A673 (cell line): ENCODE results near the gene GGT1. TPM values are rescaled to one million over a fixed set of nuclear protein-coding genes. Genes with fewer than 3 reads are reported as not detected.
A peak's percentile ranks its signal among the peaks of the same experiment; 100 is the strongest.

Source experiments
- BruUV-seq: library from RNA; stranded (reverse); fragments of 400-500 nt; replicated peaks from 2 replicates; lab custom pipeline; 2021; lab: Mats Ljungman, UMichigan
- CTCF ChIA-PET: fragments of 300-600 bp; sonication (Branson Sonifier 250); formaldehyde crosslinking; loops from one replicate; lab custom pipeline; 2022; ENCODE audit warnings: antibody characterized with exemption; lab: Charles Lee
- POLR2A ChIA-PET: fragments of 300-600 bp; sonication (Branson Sonifier 250); formaldehyde crosslinking; loops from one replicate; lab custom pipeline; 2022; ENCODE audit warnings: antibody characterized with exemption; ENCODE audit not compliant: low non-redundant PET; lab: Charles Lee
- DNase-seq: peaks from one replicate; pipeline ENCODE4 v3.0.0-alpha.2; 2015; ENCODE audit warnings: low spot score
- H3K27ac ChIP-seq: fragments of 200-600 bp; sonication (generic); 2 replicates; pipeline ENCODE4 v1.5.1; 2016; ENCODE audit warnings: mixed run types, low read depth, mild to moderate bottlenecking, mixed read lengths, antibody characterized with exemption, low read length; ENCODE audit not compliant: poor library complexity, severe bottlenecking
- H3K27me3 ChIP-seq: fragments of 200-600 bp; sonication (generic); replicated peaks from 2 replicates; pipeline ENCODE4 v1.6.1; 2017; ENCODE audit warnings: mixed run types, low read depth, mild to moderate bottlenecking, mixed read lengths, antibody characterized with exemption, low read length; ENCODE audit not compliant: insufficient read depth, poor library complexity
- H3K36me3 ChIP-seq: fragments of 200-600 bp; sonication (generic); 2 replicates; pipeline ENCODE4 v1.6.1; 2016; ENCODE audit warnings: mixed run types, mild to moderate bottlenecking, mixed read lengths, antibody characterized with exemption, low read length; ENCODE audit not compliant: insufficient read depth, poor library complexity, severe bottlenecking
- H3K4me1 ChIP-seq: fragments of 200-600 bp; sonication (generic); 2 replicates; pipeline ENCODE4 v1.6.1; 2017; ENCODE audit warnings: mixed run types, mild to moderate bottlenecking, mixed read lengths, antibody characterized with exemption, low read length; ENCODE audit not compliant: insufficient read depth, poor library complexity, severe bottlenecking
- H3K4me3 ChIP-seq: fragments of 200-600 bp; sonication (generic); 2 replicates; pipeline ENCODE4 v1.5.1; 2016; ENCODE audit warnings: low read depth, mixed run types, mild to moderate bottlenecking, mixed read lengths, low read length; ENCODE audit not compliant: poor library complexity, severe bottlenecking
- H3K9me3 ChIP-seq: fragments of 200-600 bp; sonication (generic); 2 replicates; pipeline ENCODE4 v1.6.1; 2016; ENCODE audit warnings: mixed run types, low read depth, mild to moderate bottlenecking, mixed read lengths, antibody characterized with exemption, low read length; ENCODE audit not compliant: poor library complexity, severe bottlenecking
- EZH2 ChIP-seq: fragments of 200-600 bp; sonication (generic); IDR thresholded peaks from 2 replicates; pipeline ENCODE4 v1.6.1; 2017; ENCODE audit warnings: borderline replicate concordance, low read depth, mild to moderate bottlenecking, mixed read lengths, antibody characterized with exemption, low read length; ENCODE audit not compliant: poor library complexity, severe bottlenecking
- intact Hi-C: fragments of 100-400 bp; cut with micrococcal nuclease; formaldehyde crosslinking; loops from one replicate; pipeline ENCODE4 v1.10.0; 2022; ENCODE audit not compliant: unreplicated experiment
- total RNA-seq: library from RNA; stranded (reverse); gene quantifications from 2 replicates; pipeline ENCODE4 v1.2.3, GENCODE V29; 2021
- TF ChIP-seq, protein P1 (sequence below): fragments of 300-800, 200-600 bp; sonication (generic); conservative IDR thresholded peaks from 2 replicates; pipeline ENCODE4 v1.5.1; 2017; ENCODE audit warnings: low read depth, mild to moderate bottlenecking, antibody characterized with exemption, low read length, moderate library complexity, mixed read lengths

GGT1 gene
- total RNA-seq, 1 experiment from 2014 or later: 3.3 TPM

DNA sequence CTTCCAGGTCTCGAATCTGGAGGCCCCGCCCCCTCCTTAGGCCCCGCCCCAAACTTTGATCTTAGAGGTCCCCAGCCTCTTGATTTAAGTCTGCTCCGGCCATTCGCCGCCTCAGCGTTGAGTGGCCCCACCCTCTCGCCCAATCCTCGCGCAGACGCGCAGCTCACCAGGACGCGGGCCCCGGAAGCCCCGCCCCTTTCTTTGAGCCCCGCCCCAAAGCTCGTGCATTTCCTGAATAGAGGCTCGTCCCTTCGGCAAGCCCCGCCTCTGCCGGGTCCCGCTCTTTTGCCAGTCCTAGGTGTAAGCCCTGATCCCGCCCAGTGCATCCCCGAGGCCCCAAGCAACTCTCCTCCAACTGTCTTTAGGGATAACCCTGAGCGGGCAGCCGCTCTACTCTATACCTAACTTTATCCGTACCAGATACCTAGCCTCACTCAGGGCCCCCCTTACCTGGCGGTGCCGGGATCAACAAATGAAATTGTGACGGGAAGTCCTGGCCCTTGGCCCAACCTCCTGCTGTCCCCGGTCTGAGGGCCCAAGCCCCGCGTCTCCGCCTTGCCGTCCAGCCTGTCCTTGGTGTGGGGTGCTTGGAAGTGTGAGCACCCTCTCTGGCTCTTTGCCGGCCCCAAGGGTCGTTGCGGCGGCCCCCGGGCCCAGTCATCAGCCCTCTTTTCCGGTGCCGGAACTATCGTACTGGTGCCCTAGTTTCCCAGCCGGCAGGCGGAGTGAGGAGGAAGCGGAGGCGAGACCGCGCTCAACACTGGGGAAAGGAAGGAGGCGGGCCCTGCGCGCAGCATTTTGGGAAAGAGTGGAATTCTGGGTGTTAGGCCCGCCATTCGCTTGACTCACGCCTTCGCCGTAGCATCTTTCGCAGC is 47.6 kb upstream of the GGT1 start, which contains the start of gene SNRPD3:
Gene SNRPD3 (plus strand): TSS at position 835 of the 875 bp plus-strand sequence. CDS start 1,676 bp downstream, outside the sequence.
- intact Hi-C loops: no loop called here
- Histone ChIP-seq H3K4me3 (peak within 1 kb of the TSS; percentile 93), H3K4me1 (peaks cover 18% of the 10 kb centered on the region), H3K9me3 (no peaks in the 10 kb centered on the region), H3K27ac (peak within 1 kb of the TSS; percentile 97), H3K36me3 (peaks cover 28% of the 10 kb centered on the region), H3K27me3 (no peaks in the 10 kb centered on the region)
- CTCF ChIA-PET: no interaction called here
- POLR2A ChIA-PET: interaction anchor here (0.6 to 0.7 kb wide), 3 partner anchors 26 to 641 kb away, joined by 4 to 11 read pairs (median 6); no protein-coding TSS in a partner anchor
- TF ChIP-seq, protein P1, sequence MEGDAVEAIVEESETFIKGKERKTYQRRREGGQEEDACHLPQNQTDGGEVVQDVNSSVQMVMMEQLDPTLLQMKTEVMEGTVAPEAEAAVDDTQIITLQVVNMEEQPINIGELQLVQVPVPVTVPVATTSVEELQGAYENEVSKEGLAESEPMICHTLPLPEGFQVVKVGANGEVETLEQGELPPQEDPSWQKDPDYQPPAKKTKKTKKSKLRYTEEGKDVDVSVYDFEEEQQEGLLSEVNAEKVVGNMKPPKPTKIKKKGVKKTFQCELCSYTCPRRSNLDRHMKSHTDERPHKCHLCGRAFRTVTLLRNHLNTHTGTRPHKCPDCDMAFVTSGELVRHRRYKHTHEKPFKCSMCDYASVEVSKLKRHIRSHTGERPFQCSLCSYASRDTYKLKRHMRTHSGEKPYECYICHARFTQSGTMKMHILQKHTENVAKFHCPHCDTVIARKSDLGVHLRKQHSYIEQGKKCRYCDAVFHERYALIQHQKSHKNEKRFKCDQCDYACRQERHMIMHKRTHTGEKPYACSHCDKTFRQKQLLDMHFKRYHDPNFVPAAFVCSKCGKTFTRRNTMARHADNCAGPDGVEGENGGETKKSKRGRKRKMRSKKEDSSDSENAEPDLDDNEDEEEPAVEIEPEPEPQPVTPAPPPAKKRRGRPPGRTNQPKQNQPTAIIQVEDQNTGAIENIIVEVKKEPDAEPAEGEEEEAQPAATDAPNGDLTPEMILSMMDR: no peak
- no peak for TF ChIP-seq EZH2
- DNase-seq: peak; percentile 99
- BruUV-seq: no TSS peak

DNA sequence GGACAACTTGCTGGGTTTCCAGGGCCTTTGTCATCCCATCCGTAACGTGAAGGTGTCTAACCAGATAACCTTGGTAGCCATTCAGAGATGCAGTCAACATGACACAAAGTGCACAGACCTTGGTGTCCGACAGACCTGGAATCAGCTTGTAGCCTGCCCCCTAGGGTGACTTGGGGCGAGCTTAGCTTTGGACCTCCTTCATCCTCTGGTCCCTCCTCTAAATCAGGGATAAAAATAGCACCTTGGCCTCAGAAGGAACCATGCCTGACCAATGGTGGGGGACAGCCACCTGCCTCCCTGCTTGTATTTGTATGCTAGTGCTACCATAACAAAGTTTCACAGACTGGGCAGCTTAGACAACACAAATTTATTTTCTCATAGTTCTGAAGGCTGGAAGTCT is 43.5 kb upstream of the GGT1 start:
- no peaks in the 10 kb centered on the region for H3K9me3 ChIP-seq
- peaks cover 51% of the 10 kb centered on the region for H3K36me3 ChIP-seq
- DNase-seq: no peak
- H3K27me3 ChIP-seq: no peaks in the 10 kb centered on the region
- ChIA-PET POLR2A (interaction anchor here (0.6 kb wide), 1 partner anchor 98 kb away, joined by 4 read pairs; no protein-coding TSS in a partner anchor), CTCF (no interaction called here)
- no peak overlapping the region for H3K27ac ChIP-seq
- intact Hi-C loops: no loop called here
- TF ChIP-seq, protein P1: no peak
- TF ChIP-seq EZH2: no peak
- peaks cover 12% of the 10 kb centered on the region for H3K4me1 ChIP-seq
- no peak overlapping the region for H3K4me3 ChIP-seq
- no TSS peak for BruUV-seq

DNA sequence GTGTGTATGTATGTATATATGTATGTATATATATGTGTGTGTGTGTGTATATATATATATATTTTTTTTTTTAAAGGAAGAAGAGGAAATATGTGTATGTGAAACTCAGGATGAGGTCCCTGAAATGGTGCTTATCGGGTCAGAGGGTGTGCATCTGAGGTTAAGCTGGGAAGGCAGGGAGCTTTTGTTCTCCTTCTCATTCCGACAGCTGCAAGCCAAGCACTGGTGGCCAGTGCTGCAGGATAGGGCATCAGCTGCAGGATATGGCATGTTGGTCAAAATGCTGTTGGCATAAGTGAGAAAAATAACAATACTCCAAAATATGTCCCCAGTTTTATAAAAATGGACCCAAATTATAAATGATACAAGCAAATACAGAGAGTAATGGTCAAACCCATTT is 39.7 kb upstream of the GGT1 start:
- H3K27me3 ChIP-seq: no peaks in the 10 kb centered on the region
- BruUV-seq: no TSS peak
- no peak for TF ChIP-seq EZH2
- TF ChIP-seq, protein P1: no peak
- no peak for DNase-seq
- ChIA-PET POLR2A (no interaction called here), CTCF (no interaction called here)
- no peaks in the 10 kb centered on the region for H3K9me3 ChIP-seq
- peaks cover 58% of the 10 kb centered on the region for H3K36me3 ChIP-seq
- H3K4me3 ChIP-seq: no peak overlapping the region
- intact Hi-C loops: no loop called here
- H3K27ac ChIP-seq: peak overlapping the region; percentile 42
- H3K4me1 ChIP-seq: peaks cover 4% of the 10 kb centered on the region
